ENCODE data around the gene GRM3.

GRM3 gene

GRCh38 chr7:86790383-86790782 lies 146.7 kb downstream of the GRM3 start:
- no peak for DNase-seq

GRCh38 chr7:86792260-86792659 lies 148.6 kb downstream of the GRM3 start:
- DNase-seq: no peak

- no peak for DNase-seq
Observed at GRCh38 chr7:86793136-86793535, 149.4 kb downstream of the GRM3 start.

- no peak for DNase-seq
Observed at GRCh38 chr7:86814661-86815379, 171.1 kb downstream of the GRM3 start.

- DNase-seq: no peak
Observed at GRCh38 chr7:86815556-86815955, 171.8 kb downstream of the GRM3 start.

DNA sequence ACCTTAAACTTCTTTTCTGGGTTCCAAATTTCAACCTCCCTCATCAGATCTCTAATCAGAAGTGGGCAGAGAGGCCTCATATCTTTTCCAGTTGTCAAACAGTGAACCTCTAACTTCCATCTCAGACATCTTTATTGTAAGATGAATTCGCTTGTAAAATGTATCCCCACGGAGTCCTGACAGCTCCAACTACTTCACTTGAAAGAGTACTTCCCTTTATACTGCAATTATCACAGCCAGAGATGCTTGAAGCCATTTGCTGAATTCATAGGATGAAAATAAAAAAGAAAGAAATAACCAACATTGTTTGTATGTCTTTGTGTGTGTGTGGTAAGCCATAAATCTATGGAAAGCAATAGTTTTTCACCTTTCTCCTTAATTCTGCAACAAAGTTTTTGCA lies 175.2 kb downstream of the GRM3 start:
- no peak for DNase-seq

DNA sequence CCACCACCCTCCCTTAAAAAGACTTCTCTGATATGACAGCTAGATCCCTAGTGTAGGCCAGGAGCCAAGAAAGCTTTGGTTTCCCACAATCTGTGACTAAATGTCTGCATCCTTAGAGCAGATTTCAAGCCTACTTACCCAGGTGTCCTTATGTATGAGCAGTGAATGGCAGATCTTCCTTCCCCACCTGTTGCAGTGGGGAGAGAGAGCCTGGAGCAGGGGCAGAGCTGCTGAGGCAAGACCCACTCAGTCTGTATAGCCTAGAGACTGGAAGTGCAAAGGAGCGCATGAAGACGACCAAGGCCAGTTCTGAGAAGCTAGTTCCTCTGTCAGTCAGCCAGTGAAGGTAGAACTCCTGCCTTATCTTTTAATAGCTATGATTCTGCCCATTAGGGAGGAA lies 180.1 kb downstream of the GRM3 start:
- DNase-seq: no peak

GRCh38 chr7:86825264-86825663 lies 181.6 kb downstream of the GRM3 start:
- no peak for DNase-seq

GRCh38 chr7:86826948-86827347 lies 183.2 kb downstream of the GRM3 start:
- DNase-seq: no peak

DNA sequence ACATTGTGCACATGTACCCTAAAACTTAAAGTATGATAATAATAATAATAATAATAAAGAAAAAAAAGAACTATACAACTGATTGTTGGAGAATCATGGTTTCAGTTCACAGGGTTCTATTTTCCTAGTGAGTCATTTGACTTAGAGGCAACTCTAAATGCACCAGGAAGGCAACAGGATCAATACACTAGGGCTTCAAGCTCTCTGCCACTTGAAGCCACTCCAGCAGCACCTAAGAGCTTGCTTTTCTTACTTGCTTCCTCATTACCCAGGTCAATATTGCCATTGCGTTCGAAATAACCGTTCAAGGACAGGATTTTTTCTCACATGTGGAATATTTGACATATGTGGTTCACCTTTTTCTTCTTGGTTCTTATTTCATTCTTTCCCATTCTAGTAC lies 189.7 kb downstream of the GRM3 start:
- DNase-seq: no peak

DNA sequence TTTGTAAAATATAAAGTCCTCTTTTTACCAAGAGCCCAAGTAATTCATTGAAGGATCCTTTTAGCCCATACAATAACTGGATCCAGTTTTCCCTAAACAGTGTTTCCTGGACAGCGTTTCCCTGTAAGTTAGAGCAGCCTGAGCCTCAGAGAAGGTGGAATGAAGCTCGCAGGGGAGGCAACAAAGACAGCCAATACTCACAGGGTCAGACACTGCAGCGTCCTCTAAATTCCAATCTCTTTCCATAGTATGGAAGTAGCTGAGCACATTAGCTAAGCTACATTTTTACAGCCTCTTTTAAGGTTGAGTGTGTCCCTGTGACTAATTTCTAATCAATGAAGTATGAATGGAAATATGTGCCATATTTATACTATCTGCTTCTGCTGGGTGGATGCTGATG lies 193.5 kb downstream of the GRM3 start:
- DNase-seq: no peak

DNA sequence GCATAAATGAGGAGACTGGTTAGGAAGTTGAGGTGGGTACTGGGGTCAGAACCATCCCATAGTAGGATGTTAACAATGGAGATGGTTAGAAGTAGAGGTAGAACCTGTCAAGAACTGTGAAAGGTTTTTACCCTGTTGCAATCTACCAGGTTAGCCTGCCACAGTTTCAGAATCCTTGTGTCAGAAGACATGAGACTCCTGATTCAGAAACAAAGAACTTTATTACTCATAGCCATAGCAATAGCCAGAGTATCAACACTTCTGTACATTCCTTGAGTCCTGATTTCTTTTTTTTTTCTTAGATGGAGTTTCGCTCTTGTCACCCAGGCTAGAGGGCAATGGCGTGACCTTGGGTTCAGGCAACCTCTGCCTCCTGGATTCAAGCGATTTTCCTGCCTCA lies 200.9 kb downstream of the GRM3 start:
- DNase-seq: no peak

DNA sequence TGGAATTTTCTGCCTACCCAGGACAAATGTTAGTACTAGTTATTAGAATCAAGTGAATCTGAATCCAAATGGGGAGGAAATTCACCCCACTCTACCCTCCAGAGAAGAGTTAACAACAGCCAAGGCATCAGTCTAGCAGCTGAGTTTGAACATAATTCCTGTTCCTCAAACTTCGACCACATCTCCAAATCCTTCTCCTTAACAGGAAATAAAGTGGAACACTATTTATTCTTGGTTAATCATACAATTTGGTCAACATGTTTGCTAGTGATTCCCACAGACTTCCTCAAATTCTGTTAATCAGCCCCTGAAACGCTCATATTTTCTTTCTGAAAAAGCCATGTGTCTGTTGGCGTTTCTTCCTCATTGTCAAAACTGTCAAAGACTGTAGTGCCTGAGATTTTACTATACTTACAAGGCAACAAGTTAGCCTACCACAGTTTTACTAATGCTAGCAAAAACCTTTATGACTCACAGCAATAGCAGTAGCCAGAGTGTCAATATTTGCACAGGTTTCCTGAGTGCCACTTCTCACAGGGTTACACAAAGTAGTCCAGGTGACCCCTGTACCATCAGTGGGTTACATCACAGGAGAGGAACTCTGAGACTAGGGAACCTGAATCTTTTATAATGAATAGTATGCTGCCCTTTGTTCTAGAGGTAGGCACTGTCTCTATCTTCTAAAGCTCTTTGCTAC lies 202.9 kb downstream of the GRM3 start:
- DNase-seq: no peak

DNA sequence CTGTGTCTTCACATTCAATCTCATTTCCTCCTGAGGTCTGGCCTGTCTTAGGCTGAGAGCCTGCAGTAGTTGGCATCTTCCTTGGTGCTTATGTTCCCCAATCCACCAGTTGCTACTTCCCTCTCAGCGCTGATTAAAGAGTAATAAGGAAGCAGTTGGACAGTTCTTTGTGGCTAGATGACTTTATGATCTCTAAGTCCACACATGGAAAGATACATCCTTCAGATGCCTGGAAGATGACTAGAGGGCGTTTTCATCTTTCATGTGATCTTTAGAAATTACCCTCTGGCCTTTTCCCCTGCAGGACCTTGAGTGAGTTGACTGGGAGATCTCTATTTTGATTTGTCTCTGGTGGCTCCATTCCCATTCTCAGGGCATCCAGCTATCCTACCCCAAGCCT lies 204.5 kb downstream of the GRM3 start:
- DNase-seq: no peak

- no peak for DNase-seq
Observed at GRCh38 chr7:86851566-86851965, 207.9 kb downstream of the GRM3 start.

- no peak for DNase-seq
Observed at GRCh38 chr7:86863452-86863851, 219.7 kb downstream of the GRM3 start.

DNA sequence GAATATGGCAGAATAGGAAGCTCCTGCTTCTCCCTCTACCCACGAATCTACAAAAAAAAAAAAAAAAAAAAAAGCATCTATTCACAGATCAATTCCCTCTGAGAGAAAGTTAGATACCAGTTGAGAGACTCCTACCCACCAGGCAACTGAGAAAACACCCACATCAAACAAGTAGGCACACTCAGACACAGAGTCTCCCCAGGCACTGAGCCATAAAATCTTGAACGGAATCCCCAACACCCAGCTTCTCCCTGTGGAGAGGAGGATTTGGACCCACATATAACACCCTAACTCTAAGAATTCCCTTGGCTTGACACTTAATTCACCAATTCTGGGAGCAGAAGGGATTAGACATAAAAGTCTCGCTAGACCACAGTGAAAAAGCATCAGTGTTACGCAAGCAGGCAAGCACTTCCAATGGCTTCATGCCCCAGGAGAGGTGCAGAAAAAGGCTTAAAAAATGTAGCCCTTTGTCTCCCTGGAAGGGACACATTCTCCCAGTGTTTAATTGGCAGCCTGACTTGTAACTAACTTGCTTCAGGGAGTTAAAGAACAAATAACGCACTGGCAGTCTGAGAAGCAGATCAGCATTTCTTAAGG lies 223.6 kb downstream of the GRM3 start:
- DNase-seq: no peak

- no peak for DNase-seq
Observed at GRCh38 chr7:86876146-86876545, 232.4 kb downstream of the GRM3 start.

- DNase-seq: no peak
Observed at GRCh38 chr7:86884152-86884551, 240.4 kb downstream of the GRM3 start.

DNA sequence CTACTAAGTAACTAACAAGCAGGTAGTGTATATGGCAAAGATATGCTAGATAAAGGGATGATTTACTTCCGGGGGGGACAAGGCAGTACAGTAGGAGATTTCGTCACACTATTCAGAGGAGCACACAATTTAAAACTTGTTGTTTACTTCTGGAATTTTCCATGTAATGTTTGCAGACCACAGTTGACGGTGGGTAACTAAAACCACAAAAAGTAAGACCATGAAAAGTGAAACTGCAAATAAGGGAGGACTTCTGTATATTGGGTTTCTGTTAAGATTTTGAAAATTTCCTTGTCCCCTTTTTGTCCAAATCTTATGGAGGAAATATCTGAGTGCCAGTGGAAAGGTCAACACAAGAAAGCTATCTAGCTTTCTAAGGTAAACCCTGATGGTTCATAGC lies 245.8 kb downstream of the GRM3 start:
- DNase-seq: no peak

DNA sequence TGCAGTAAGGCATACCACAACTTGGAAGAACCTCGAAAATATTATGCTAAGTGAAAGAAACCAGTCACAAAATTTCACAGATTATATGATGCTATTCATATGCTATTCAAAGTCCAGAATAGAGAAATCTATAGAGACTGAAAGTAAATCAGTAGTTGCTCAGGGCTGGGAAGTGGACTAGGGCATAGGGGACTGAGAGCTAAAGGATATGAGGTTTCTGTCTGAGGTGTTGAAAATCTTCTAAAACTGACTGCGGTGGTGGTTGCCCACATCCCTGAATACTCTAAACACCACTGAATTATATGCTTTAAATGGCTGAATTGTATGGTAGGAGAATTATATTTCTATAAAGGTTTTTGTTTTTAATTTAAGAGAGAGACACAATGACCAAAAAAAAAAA lies 254.5 kb downstream of the GRM3 start:
- no peak for DNase-seq

DNA sequence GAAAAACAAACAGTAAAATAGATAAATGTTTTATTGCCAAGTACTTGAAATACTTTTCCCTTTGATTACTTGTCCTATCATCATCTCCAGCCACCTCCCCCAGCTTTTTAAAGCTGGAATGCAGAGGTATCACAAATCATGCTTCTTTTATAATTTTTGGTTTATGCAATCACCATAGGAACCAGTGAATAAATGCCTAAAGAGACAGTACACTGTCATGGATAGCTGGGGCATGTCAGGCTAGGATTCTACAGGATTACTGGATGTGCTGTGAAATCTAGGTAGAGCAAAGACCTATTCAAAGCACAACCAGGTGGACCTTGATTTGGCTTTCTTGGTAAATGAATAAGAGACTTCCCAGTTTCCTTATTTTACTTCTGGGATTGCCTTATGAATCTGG lies 257.2 kb downstream of the GRM3 start:
- DNase-seq: no peak

- DNase-seq: no peak
Observed at GRCh38 chr7:86904949-86905834, 261.5 kb downstream of the GRM3 start.
